ENCODE results near the gene SH3RF3.

The SH3RF3 gene

GRCh38 chr2:109147405-109147804 lies 18.4 kb downstream of the SH3RF3 start:
- Histone ChIP-seq H3K27ac (ENCODE audit: low read depth, low read length, severe bottlenecking) (no peak overlapping the region), H3K4me1 (ENCODE audit: control insufficient read depth, insufficient read depth, low read length, poor library complexity, severe bottlenecking) (no peaks in the 10 kb centered on the region)
- WGBS, 2 experiments (ENCODE audit: insufficient coverage in 2 of 2): 100% methylated on average over 3 of the region's 7 CpGs

GRCh38 chr2:109148117-109148746 lies 19.2 kb downstream of the SH3RF3 start:
- Histone ChIP-seq H3K27ac (ENCODE audit: low read depth, low read length, severe bottlenecking) (no peak overlapping the region), H3K9me3 (ENCODE audit: control insufficient read depth, low read length) (no peaks in the 10 kb centered on the region), H3K4me3 (ENCODE audit: extremely low read depth, insufficient read depth, low read length, poor library complexity, severe bottlenecking) (no peak overlapping the region), H3K4me1 (ENCODE audit: control insufficient read depth, insufficient read depth, low read length, poor library complexity, severe bottlenecking) (no peaks in the 10 kb centered on the region), H3K36me3 (ENCODE audit: control insufficient read depth, insufficient read depth, low read length) (no peaks in the 10 kb centered on the region)
- 89 to 92% methylated on average over 9 to 11 of the region's 12 CpGs for WGBS, 2 experiments (ENCODE audit: insufficient coverage in 2 of 2)

More at GRCh38 chr2:109147405-109147804, 18.4 kb downstream of the SH3RF3 start:
- no peak overlapping the region for H3K4me3 ChIP-seq (ENCODE audit: extremely low read depth, insufficient read depth, low read length, poor library complexity, severe bottlenecking)
- no peaks in the 10 kb centered on the region for H3K9me3 ChIP-seq (ENCODE audit: control insufficient read depth, low read length)
- no peaks in the 10 kb centered on the region for H3K36me3 ChIP-seq (ENCODE audit: control insufficient read depth, insufficient read depth, low read length)

GRCh38 chr2:109148991-109149645 lies 20.1 kb downstream of the SH3RF3 start:
- Histone ChIP-seq H3K27ac (ENCODE audit: low read depth, low read length, severe bottlenecking) (no peak overlapping the region), H3K36me3 (ENCODE audit: control insufficient read depth, insufficient read depth, low read length) (no peaks in the 10 kb centered on the region), H3K4me1 (ENCODE audit: control insufficient read depth, insufficient read depth, low read length, poor library complexity, severe bottlenecking) (no peaks in the 10 kb centered on the region), H3K9me3 (ENCODE audit: control insufficient read depth, low read length) (no peaks in the 10 kb centered on the region), H3K4me3 (ENCODE audit: extremely low read depth, insufficient read depth, low read length, poor library complexity, severe bottlenecking) (no peak overlapping the region)
- WGBS, 2 experiments (ENCODE audit: insufficient coverage in 2 of 2): 84 to 87% methylated on average over 6 to 8 of the region's 8 CpGs

GRCh38 chr2:109150559-109150958 lies 21.6 kb downstream of the SH3RF3 start:
- Histone ChIP-seq H3K4me3 (ENCODE audit: extremely low read depth, insufficient read depth, low read length, poor library complexity, severe bottlenecking) (no peak overlapping the region), H3K27ac (ENCODE audit: low read depth, low read length, severe bottlenecking) (no peak overlapping the region), H3K4me1 (ENCODE audit: control insufficient read depth, insufficient read depth, low read length, poor library complexity, severe bottlenecking) (no peaks in the 10 kb centered on the region), H3K9me3 (ENCODE audit: control insufficient read depth, low read length) (no peaks in the 10 kb centered on the region), H3K36me3 (ENCODE audit: control insufficient read depth, insufficient read depth, low read length) (no peaks in the 10 kb centered on the region)
- WGBS, 2 experiments (ENCODE audit: insufficient coverage in 2 of 2): 87 to 90% methylated on average over 2 of the region's 3 CpGs

GRCh38 chr2:109151519-109151918 lies 22.5 kb downstream of the SH3RF3 start:
- WGBS, 2 experiments (ENCODE audit: insufficient coverage in 2 of 2): 83 to 89% methylated on average over 1 to 2 of the region's 4 CpGs
- no peak overlapping the region for H3K4me3 ChIP-seq (ENCODE audit: extremely low read depth, insufficient read depth, low read length, poor library complexity, severe bottlenecking)
- H3K27ac ChIP-seq (ENCODE audit: low read depth, low read length, severe bottlenecking): no peak overlapping the region
- no peaks in the 10 kb centered on the region for H3K9me3 ChIP-seq (ENCODE audit: control insufficient read depth, low read length)
- no peaks in the 10 kb centered on the region for H3K36me3 ChIP-seq (ENCODE audit: control insufficient read depth, insufficient read depth, low read length)
- H3K4me1 ChIP-seq (ENCODE audit: control insufficient read depth, insufficient read depth, low read length, poor library complexity, severe bottlenecking): no peaks in the 10 kb centered on the region

- Histone ChIP-seq H3K9me3 (ENCODE audit: control insufficient read depth, low read length) (no peaks in the 10 kb centered on the region), H3K36me3 (ENCODE audit: control insufficient read depth, insufficient read depth, low read length) (no peaks in the 10 kb centered on the region), H3K4me1 (ENCODE audit: control insufficient read depth, insufficient read depth, low read length, poor library complexity, severe bottlenecking) (no peaks in the 10 kb centered on the region), H3K27ac (ENCODE audit: low read depth, low read length, severe bottlenecking) (no peak overlapping the region), H3K4me3 (ENCODE audit: extremely low read depth, insufficient read depth, low read length, poor library complexity, severe bottlenecking) (no peak overlapping the region)
- WGBS, 2 experiments (ENCODE audit: insufficient coverage in 2 of 2): 89 to 94% methylated on average over 7 to 8 of the region's 10 CpGs
Measured at GRCh38 chr2:109153005-109153784, 24.2 kb downstream of the SH3RF3 start.

- H3K36me3 ChIP-seq (ENCODE audit: control insufficient read depth, insufficient read depth, low read length): no peaks in the 10 kb centered on the region
Measured at GRCh38 chr2:109153807-109154206, 24.8 kb downstream of the SH3RF3 start.

GRCh38 chr2:109154226-109154625 lies 25.2 kb downstream of the SH3RF3 start:
- 75 to 93% methylated on average over 3 of the region's 3 CpGs for WGBS, 2 experiments (ENCODE audit: insufficient coverage in 2 of 2)
- H3K4me3 ChIP-seq (ENCODE audit: extremely low read depth, insufficient read depth, low read length, poor library complexity, severe bottlenecking): no peak overlapping the region
- H3K36me3 ChIP-seq (ENCODE audit: control insufficient read depth, insufficient read depth, low read length): no peaks in the 10 kb centered on the region
- H3K4me1 ChIP-seq (ENCODE audit: control insufficient read depth, insufficient read depth, low read length, poor library complexity, severe bottlenecking): no peaks in the 10 kb centered on the region
- H3K9me3 ChIP-seq (ENCODE audit: control insufficient read depth, low read length): no peaks in the 10 kb centered on the region
- H3K27ac ChIP-seq (ENCODE audit: low read depth, low read length, severe bottlenecking): no peak overlapping the region

More at GRCh38 chr2:109153807-109154206, 24.8 kb downstream of the SH3RF3 start:
- WGBS, 2 experiments (ENCODE audit: insufficient coverage in 2 of 2): 93% methylated on average over 3 of the region's 5 CpGs
- Histone ChIP-seq H3K27ac (ENCODE audit: low read depth, low read length, severe bottlenecking) (no peak overlapping the region), H3K4me3 (ENCODE audit: extremely low read depth, insufficient read depth, low read length, poor library complexity, severe bottlenecking) (no peak overlapping the region), H3K9me3 (ENCODE audit: control insufficient read depth, low read length) (no peaks in the 10 kb centered on the region), H3K4me1 (ENCODE audit: control insufficient read depth, insufficient read depth, low read length, poor library complexity, severe bottlenecking) (no peaks in the 10 kb centered on the region)

GRCh38 chr2:109155553-109156451 lies 26.8 kb downstream of the SH3RF3 start:
- Histone ChIP-seq H3K4me1 (ENCODE audit: control insufficient read depth, insufficient read depth, low read length, poor library complexity, severe bottlenecking) (no peaks in the 10 kb centered on the region), H3K27ac (ENCODE audit: low read depth, low read length, severe bottlenecking) (no peak overlapping the region), H3K9me3 (ENCODE audit: control insufficient read depth, low read length) (no peaks in the 10 kb centered on the region), H3K36me3 (ENCODE audit: control insufficient read depth, insufficient read depth, low read length) (no peaks in the 10 kb centered on the region), H3K4me3 (ENCODE audit: extremely low read depth, insufficient read depth, low read length, poor library complexity, severe bottlenecking) (no peak overlapping the region)
- WGBS, 2 experiments (ENCODE audit: insufficient coverage in 2 of 2): 58 to 72% methylated on average over 6 to 10 of the region's 11 CpGs

- WGBS, 2 experiments (ENCODE audit: insufficient coverage in 2 of 2): 87 to 90% methylated on average over 5 of the region's 5 CpGs
- Histone ChIP-seq H3K4me1 (ENCODE audit: control insufficient read depth, insufficient read depth, low read length, poor library complexity, severe bottlenecking) (no peaks in the 10 kb centered on the region), H3K4me3 (ENCODE audit: extremely low read depth, insufficient read depth, low read length, poor library complexity, severe bottlenecking) (no peak overlapping the region), H3K9me3 (ENCODE audit: control insufficient read depth, low read length) (no peaks in the 10 kb centered on the region), H3K36me3 (ENCODE audit: control insufficient read depth, insufficient read depth, low read length) (no peaks in the 10 kb centered on the region), H3K27ac (ENCODE audit: low read depth, low read length, severe bottlenecking) (no peak overlapping the region)
Measured at GRCh38 chr2:109157563-109158105, 28.6 kb downstream of the SH3RF3 start.
